OCI-M2 (cell line): ENCODE results near the gene FCHSD1.
"Not testable (repeated sequence)": the region's sequence is repeated elsewhere in the genome, so short reads cannot be mapped to it uniquely, and the experiment has no call there.

ENCODE experiments used
- DNase-seq: peaks from one replicate; lab custom pipeline; 2025; ENCODE audit not compliant: unreplicated experiment; lab: John Stamatoyannopoulos, UW

Gene FCHSD1

GRCh38 chr5:141618030-141618803, 33.0 kb downstream of the FCHSD1 start:
- no peak for DNase-seq

GRCh38 chr5:141617682-141618029, 33.6 kb downstream of the FCHSD1 start:
- DNase-seq = no peak

GRCh38 chr5:141617128-141617527, 34.1 kb downstream of the FCHSD1 start:
- DNase-seq = no peak

GRCh38 chr5:141615991-141616720, 35.1 kb downstream of the FCHSD1 start:
- DNase-seq = no peak

GRCh38 chr5:141613344-141613743, 37.9 kb downstream of the FCHSD1 start:
- no peak for DNase-seq

- no peak for DNase-seq
These were observed 39.9 kb downstream of the FCHSD1 start for GRCh38 chr5:141611289-141611688.

GRCh38 chr5:141609921-141610320, 41.3 kb downstream of the FCHSD1 start:
- DNase-seq = not testable (repeated sequence)

- DNase-seq = no peak
These were observed 42.2 kb downstream of the FCHSD1 start for GRCh38 chr5:141609044-141609443.

GRCh38 chr5:141608557-141608956, 42.7 kb downstream of the FCHSD1 start:
- DNase-seq = no peak

- DNase-seq = no peak
These were observed 43.2 kb downstream of the FCHSD1 start for GRCh38 chr5:141608046-141608445.

GRCh38 chr5:141605523-141606277, 45.5 kb downstream of the FCHSD1 start:
- DNase-seq = peak; percentile 81

GRCh38 chr5:141603923-141604717, 47.1 kb downstream of the FCHSD1 start:
- no peak for DNase-seq

GRCh38 chr5:141602606-141603005, 48.6 kb downstream of the FCHSD1 start:
- no peak for DNase-seq

GRCh38 chr5:141598391-141599345, 52.5 kb downstream of the FCHSD1 start:
- no peak for DNase-seq

GRCh38 chr5:141597814-141598213, 53.4 kb downstream of the FCHSD1 start:
- DNase-seq = no peak

- no peak for DNase-seq
These were observed 53.8 kb downstream of the FCHSD1 start for GRCh38 chr5:141597394-141597793.

- DNase-seq = no peak
These were observed 54.4 kb downstream of the FCHSD1 start for GRCh38 chr5:141596867-141597266.

- DNase-seq = no peak
These were observed 61.1 kb downstream of the FCHSD1 start for GRCh38 chr5:141590127-141590526.
